NCI-H2196 (cell line): Measurements from ENCODE around the gene CD177.
"Not testable (repeated sequence)": the region's sequence is repeated elsewhere in the genome, so short reads cannot be mapped to it uniquely, and the experiment has no call there.

Experiments
- DNase-seq: peaks from one replicate; lab custom pipeline; 2025; ENCODE audit not compliant: unreplicated experiment; lab: John Stamatoyannopoulos, UW

Gene CD177, protein sequence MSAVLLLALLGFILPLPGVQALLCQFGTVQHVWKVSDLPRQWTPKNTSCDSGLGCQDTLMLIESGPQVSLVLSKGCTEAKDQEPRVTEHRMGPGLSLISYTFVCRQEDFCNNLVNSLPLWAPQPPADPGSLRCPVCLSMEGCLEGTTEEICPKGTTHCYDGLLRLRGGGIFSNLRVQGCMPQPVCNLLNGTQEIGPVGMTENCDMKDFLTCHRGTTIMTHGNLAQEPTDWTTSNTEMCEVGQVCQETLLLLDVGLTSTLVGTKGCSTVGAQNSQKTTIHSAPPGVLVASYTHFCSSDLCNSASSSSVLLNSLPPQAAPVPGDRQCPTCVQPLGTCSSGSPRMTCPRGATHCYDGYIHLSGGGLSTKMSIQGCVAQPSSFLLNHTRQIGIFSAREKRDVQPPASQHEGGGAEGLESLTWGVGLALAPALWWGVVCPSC

DNA sequence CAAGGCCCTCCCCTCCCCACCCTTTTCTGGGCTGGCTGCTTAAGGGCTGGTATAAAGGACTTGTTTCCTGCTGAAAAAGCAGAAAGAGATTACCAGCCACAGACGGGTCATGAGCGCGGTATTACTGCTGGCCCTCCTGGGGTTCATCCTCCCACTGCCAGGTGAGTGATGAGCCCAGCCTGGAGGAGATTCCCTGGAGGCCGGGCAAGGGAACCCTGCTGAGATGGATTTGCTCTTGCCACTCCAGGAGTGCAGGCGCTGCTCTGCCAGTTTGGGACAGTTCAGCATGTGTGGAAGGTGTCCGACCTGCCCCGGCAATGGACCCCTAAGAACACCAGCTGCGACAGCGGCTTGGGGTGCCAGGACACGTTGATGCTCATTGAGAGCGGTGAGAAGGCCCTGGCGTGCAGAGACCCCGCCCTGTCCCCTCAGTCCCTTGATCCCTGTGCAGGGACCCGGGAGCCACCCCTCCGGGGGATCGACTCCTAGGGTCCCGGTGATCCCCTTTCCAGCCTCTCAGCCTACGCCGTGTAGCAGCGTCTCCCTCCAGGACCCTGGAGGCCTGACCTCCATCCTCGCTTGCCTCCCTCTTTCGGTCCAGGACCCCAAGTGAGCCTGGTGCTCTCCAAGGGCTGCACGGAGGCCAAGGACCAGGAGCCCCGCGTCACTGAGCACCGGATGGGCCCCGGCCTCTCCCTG is at the start of gene CD177:
Gene CD177, plus strand, starts transcription at position 81 of the 699 bp plus-strand sequence. Its CDS starts 29 bp downstream, at position 110.
- no peak for DNase-seq

DNA sequence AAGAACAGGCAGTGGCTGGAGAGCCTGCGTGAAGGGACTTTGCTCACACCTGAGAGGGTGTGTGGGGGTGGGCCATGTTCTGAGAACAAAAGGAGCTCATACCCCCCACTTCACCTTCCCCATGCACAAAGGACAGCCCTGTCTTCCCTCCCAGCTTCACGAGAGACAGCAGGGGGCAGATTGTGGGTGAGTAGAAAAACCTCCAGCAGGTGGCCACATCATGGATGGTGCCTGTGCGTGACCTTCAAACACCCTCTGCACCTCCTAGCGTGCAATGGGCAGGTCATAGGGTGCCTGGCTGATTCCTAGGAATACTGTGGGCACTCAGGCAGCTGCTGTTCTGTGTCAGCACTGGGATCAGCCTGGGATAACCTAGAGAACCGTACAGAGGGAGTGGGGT is 47.8 kb upstream of the CD177 start:
- no peak for DNase-seq

DNA sequence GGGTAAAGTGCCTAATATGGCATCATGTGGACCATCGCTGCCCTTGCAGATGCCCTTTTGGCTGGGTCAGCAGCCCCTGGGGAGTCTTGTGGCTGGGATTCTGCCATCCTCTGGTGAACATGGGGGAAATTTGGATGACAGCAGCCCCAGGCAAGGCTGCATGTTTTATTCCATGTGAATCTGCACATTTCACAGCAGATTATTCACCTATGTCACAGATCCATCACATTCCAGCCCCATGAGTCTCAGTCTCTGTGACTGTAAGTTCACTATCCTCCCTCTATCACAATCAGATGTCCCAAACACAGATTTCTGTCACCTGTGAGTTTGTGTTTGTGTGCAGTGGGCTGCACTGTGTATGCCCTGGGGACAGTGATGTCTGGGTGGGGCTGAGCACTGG is 47.4 kb upstream of the CD177 start:
- DNase-seq: no peak

DNA sequence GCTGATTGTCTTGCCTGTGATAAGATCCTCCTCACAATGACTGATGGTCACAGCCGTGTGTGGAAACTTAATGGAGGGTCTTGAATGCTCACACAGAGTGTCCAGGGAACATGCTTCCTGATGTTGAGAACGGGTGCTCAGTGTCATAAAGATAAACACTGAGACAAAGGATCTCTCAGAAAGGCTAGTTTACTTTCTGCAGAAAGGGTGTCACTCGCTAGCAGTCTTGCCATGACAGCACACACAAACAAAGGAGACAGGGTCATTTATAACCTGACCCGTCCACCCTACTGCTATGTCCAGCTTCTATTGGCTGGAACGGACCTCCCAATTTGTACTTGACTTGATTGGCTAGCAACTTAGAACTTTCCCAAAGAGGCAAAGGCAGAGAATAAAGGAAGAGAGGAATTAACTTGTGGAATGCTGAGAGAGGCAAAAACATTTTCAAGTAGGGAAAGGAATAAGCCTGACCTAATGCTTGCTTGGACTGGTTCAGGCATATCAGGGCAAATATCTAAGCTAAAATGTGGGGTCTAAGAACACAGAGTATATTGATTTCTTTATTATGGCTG is 45.2 kb upstream of the CD177 start:
- DNase-seq: no peak

DNA sequence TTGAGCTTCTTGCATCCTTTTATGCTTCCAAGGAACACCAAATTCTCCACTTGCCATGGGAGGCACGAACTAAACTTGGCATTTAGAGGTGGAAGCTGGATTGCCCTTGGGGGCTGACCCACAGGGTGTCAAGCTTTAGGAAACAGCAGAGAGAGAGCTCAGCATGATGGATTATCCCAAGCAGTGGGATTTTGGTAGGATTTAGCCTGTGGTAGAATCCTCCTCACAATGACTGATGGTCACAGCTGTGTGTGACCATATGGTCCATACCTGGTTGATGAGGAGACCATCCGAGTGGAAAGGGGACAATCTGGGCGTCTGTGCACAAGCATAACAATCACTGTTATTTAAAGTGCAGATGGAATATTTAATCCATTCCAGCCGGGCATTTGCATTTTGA is 44.0 kb upstream of the CD177 start:
- DNase-seq: no peak

DNA sequence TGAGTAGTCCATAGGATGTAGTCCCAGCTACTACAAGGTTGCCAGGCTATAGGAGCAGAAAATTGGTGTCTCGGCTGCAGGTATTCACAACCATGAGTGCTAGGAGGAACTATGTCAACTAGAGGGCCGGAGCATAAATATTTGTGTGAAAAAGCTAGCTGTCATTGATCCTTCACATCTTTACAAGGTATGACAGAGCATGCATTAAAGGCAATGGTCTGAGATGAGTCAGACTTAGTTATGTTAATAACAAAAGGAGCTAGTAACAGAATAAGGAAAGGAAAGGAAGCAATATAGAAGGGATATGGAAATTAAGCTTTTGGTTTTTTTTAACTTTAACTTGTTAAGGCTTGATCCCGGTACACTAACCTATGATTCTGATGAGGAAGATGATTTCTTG is 43.3 kb upstream of the CD177 start:
- no peak for DNase-seq

DNA sequence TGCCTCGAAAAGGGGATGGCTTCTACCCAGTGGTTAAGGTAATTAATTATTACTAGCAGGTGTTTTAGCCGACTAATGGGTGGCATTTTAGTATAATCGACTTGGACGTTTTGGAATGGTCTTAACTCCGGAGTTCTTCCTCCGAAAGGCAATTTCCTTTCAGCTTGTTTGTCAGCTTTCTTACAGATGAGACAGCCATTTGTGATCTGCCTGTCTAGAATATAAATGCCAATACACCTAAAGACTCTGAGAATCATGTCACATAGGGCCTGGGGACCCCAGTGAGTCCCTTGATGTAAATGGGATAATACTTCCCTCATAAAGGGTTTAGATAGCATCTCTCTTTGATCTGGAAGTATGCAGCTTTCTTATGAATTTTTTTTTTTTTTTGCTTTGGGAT is 42.2 kb upstream of the CD177 start:
- no peak for DNase-seq

DNA sequence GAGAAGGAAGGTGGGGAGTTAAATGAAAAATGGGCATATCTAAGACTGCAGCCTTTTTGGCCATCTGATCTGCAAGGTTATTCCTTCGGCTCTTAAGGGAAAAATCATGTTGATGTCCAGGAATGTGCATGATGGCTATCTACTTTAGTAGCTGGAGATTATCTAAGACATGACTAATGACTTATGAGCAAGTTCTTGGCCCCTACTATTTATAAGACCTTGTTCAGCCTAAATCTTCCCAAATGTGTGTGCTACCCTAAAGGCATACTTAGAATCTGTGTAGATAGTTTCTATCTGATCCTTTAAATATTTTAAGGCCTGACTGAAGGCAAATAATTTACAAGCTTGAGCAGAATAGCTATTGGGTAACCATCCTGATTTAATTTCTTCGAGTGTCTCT is 41.8 kb upstream of the CD177 start:
- no peak for DNase-seq

DNA sequence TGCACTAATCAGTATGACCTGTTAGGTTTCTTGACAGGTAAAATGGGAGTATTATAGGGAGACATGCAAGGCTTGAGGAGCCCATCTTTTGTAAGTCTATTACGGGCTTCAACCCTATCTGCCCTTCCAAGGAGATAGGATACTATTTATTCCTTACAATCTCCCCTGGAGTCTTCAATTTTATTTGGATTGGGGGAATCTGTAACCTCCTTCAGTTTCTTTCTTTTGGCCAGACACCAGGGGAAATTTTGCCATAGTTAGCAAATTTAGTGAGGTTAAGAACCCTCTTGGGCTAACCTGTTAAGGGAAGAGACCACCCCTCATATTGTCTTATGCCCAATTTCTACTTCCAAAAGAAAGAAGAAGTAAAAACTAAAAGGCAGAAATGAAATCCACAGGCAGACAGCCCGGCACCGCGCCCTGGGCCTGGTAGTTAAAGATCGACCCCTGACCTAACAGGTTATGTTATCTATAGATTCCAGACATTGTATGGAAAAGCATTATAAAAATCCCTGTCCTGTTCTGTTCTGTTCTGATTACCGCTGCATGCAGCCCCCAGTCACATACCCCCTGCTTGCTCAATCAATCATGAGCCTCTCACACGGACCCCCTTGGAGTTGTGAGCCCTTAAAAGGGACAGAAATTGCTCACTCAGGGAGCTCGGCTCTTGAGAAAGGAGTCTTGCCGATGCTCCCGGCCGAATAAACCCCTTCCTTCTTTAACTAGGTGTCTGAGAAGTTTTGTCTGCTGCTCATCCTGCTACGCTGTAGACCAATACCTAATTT is 39.6 kb upstream of the CD177 start:
- DNase-seq: no peak

DNA sequence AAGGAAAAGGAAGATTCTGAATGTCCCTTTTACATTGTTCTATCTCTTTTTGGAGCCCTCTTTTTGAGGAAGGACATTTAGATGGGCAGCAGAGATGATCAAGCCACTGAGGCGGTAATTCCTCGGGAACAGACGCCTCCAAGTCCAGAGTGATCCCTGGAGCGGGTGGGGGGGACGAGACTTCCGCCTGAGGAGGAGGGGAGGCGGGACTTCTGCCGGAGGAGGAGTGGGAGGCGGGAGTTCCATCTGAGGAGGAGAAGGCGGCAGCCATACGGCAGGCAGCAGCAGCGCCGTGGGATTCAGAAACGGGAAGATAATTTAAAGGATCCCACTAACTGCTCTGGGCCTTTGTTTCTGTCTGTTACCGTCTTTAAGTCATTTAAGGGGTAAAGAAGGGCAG is 37.6 kb upstream of the CD177 start:
- DNase-seq: no peak

DNA sequence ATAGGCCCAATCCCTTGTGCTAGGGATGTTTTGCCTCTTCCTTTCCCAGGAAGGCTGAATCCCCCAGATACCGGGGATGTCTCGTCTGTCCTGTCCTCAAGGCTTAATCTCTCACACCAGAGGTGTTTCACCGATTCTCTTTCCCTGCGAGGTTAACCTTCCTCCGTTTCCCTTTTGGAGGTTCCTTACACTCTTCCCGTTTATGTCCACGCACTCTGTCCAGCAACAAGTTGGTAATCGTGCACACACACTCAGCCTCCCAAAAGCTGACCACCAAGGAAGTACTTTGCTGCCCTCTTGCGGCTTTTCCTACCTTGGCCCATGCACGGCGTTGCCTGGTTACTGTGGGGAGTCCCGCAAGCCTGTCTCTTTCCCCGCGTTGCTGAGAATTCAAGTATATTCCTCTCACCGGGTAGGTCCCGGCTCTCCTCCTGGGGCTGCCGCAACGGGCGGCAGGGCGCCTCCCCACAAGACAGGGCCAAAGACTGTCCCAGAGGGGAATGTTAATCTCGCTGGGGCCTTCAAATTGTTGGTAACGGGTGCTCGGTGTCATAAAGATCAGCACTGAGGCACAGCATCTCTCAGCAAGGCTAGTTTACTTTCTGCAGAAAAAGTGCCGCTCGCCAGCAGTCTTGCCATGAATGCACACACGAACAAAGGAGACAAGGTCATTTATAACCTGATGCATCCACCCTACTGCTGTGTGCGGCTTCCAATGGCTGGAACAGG is 36.7 kb upstream of the CD177 start:
- DNase-seq: no peak

DNA sequence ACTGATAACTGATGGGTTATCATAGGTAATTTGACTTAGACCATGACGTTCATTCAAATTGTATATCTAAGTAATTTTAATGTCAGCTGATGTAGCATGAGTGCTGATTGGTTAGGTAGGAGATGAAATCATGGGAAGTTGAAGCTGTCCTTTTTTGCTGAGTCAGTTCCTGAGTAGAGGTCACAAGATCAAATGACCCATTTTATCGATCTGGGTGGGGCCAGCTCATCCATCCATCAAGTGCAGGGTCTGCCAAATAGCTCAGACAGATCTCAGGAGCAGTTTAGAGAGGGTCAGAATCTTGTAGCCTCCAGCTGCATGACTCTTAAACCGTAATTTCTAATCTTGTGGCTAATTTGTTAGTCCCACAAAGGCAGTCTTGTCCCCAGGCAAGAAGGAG is 35.3 kb upstream of the CD177 start:
- DNase-seq: no peak

DNA sequence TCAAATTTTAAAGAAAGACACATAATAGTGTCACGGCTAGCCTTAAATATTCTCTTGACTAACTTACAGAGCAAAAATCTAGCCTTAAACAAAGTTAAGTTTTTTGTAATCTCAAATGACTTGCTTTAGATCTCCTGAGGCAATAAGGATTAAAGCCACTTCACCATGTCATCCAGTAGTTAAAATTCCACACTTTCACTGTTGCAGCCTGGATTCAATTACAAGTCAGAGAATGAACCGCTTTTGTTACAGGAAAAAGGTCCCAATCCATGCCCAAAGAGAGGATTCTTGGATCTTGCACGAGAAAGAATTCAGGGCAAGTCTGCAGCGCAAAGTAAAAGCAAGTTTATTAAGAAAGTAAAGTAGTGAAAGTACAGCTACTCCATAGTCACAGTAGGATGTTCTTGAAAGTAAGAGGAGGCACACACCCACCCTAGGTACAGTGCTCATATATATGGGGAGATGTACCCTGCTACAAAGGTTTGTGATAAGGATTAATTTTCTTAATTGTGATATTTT is 34.6 kb upstream of the CD177 start:
- no peak for DNase-seq

DNA sequence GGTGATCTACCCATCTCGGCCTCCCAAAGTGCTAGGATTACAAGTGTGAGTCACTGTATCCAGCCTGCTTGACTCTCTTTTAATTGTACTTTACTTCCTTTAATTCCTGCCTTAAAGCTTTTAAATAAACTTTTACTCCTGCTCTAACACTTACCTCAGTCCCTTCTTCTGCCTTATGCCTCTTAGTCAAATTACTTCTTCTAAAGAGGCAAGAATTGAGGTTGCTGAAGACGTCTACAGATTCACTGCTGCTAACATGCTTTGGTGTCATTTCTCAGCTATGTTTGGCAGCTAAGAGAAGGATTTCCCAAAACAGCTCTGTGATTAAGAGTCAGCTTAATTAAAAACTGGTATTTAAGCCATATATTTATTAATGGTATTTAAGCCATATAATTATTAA is 32.9 kb upstream of the CD177 start:
- DNase-seq: no peak

DNA sequence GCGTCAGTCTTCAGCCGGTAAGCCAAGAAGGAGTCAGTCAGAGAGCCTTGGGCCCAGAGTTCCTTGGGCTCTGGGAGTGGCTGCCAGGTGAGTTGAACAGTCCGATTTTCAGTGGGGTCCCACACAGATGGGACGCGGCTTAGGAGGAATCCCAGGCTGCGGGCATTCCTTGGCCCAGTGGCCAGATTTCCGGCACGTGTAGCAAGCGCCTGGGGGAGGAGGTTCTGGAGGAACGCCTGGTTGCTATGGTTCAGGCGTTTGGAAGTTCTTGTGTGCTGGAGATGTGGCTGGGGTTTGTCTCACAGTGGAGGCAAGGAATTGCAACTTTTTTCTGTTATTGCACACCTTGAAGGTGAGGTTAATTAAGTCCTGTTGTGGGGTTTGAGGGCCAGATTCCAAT is 26.7 kb upstream of the CD177 start:
- DNase-seq: not testable (repeated sequence)

DNA sequence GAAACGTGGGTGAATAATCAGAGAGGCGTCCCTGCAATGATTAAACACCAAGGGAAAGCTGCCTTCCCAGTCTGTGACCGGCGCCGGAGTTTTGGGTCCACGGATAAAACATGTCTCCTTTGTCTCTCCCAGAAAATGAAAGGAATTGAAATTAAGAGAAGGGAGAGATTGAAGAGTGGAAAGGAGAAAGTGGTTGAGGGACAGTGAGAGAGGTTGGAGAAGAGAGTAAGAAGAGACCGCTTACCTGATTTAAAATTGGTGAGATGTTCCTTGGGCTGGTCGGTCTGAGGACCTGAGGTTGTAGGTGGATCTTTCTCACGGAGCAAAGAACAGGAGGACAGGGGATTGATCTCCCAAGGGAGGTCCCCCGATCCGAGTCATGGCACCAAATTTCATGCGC is 24.9 kb upstream of the CD177 start:
- not testable (repeated sequence) for DNase-seq

DNA sequence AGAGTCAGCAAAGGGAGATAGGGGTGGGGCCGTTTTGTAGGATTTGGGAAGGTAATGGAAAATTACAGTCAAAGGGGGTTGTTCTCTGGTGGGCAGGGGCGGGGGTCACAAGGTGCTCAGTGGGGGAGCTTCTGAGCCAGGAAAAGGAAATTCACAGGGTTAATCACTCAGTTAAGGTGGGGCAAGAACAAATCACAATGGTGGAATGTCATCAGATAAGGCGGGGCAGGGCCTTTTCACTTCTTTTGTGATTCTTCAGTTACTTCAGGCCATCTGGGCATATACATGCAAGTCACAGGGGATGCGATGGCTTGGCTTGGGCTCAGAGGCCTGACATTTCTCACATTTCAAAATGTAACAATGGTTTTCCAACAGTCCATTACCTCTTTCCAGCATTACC is 24.4 kb upstream of the CD177 start:
- not testable (repeated sequence) for DNase-seq

DNA sequence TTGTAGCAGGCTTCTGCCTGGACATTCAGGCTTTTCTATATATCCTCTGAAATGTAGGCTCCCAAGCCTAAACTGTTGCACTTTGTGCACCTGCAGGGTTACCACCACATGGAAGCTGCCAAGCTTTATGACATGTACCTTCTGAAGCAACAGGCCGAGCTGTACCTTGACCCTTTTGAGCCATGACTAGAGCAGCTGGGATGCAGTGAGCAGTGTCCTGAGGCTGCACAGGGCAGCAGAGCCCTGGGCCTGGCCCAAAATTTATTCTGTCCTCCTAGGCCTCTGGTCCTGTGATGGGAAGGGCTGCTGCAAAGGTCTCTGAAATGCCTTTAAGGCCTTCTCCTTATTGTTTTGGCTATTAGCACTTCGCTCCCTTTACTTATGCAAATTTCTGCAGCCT is 23.5 kb upstream of the CD177 start:
- DNase-seq: no peak

DNA sequence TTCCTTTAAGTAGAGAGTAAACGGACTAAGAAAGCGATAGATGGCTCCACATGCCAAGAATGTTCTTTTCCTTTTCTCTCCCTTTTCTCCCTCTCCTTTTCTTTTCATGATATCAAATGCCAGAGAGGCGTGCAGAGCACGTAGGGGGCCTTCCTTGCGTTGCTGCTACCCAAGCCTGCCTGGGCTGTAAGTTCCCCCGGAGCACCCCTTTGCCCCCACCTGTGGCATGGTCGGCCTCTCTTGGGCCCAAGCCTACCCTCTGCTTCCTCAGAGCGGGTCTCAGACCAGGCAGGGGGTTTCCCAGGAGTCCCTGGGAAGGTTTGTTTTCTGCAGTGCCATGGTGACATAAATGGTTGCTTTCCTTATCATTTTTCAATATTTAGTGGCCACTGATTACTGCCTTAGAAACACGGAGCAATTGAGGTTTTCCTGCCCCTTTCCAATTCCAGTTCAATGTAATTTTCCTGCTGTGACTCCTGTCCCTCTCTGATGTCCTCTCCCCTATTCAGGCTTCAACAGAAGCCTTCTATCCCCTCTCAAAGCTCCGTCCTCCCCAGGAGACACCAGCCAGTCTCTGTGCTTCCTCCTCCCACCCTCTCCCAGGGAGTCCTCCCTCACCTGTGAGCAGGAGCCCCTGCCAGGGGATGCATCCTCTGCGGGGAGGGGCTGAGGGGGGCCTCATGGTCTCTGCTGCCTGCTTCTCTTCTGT is 22.6 kb upstream of the CD177 start:
- DNase-seq: no peak

DNA sequence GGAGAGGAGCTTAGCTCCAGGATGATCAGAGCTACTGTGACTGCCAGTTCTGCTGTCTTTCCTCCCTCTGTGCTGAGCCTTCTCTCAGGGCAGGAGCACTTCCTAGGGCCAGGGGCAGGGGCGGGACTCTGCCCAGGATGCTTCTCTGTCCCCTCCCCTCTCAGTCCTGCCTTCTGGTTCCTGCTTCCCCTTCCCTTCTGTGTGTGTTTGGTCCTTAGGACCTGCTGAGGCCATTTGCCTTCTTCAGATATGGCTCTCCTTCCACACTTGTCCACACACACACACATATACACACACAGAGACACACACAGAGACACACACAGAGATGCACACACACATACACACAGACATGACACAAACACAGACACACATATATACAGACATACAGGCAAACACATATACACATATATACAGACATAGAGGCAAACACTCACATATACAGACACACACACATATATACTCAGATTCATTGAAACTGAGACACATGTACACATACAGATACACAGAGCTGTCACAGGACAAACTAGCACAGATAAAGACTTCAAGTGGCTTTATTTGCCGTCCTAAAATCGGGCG is 22.0 kb upstream of the CD177 start:
- no peak for DNase-seq
